Heart right ventricle (tissue), 16 donors: ENCODE measurements around the gene MTHFSD. TPM values are rescaled to one million over a fixed set of nuclear protein-coding genes. Genes with fewer than 3 reads are reported as not detected.

Experiments used
- ATAC-seq, 8 donors: fragments of 200-7000 bp; cut with Tn5 transposase; one replicate each; pipeline ENCODE4 v1.9.1; 2020; ENCODE audit warnings: mild to moderate bottlenecking in 8 of 8, moderate library complexity in 8 of 8, moderate number of reproducible peaks in 1 of 8
- DNase-seq, 2 donors: peaks; one replicate each; pipeline ENCODE4 v3.0.0-alpha.2; 2020
- H3K27ac ChIP-seq, 10 donors: fragments of 200-600 bp; sonication (generic) in 2 of 10; one replicate each; pipeline versions ENCODE4 v1.5.0 to v1.8.0; 2020 to 2022; ENCODE audit warnings: mild to moderate bottlenecking in 3 of 10
- H3K27me3 ChIP-seq, 7 donors: fragments of 200-600 bp; one replicate each; pipeline ENCODE4 v1.8.0; 2021 to 2022; ENCODE audit warnings: mild to moderate bottlenecking in 2 of 7
- H3K36me3 ChIP-seq, 9 donors: fragments of 200-600 bp; sonication (generic) in 1 of 9; one replicate each; pipeline versions ENCODE4 v1.5.0 to v1.8.0; 2020 to 2022; ENCODE audit warnings: mild to moderate bottlenecking in 2 of 9
- H3K4me1 ChIP-seq, 9 donors: fragments of 200-600 bp; sonication (generic) in 1 of 9; one replicate each; pipeline versions ENCODE4 v1.5.0 to v1.8.0; 2020 to 2022; ENCODE audit warnings: mild to moderate bottlenecking in 4 of 9
- H3K4me3 ChIP-seq, 10 donors: fragments of 200-600 bp; sonication (generic) in 2 of 10; one replicate each; pipeline versions ENCODE4 v1.5.0 to v1.8.0; 2020 to 2022; ENCODE audit warnings: mild to moderate bottlenecking in 7 of 10, moderate library complexity in 2 of 10
- H3K9me3 ChIP-seq, 11 donors: fragments of 200-600 bp in 10 of 11; sonication (generic) in 2 of 11; one replicate each; pipeline versions ENCODE4 v1.5.0 to v1.8.0; 2013 to 2022; ENCODE audit warnings: mild to moderate bottlenecking in 2 of 11, control low read depth in 1 of 11, moderate library complexity in 1 of 11
- CTCF ChIP-seq, 9 donors: fragments of 200-600 bp; sonication (generic) in 2 of 9; IDR thresholded peaks; one replicate each; pipeline versions ENCODE4 v1.5.0 to v1.8.0; 2021 to 2022; ENCODE audit warnings: antibody characterized with exemption in 9 of 9, mild to moderate bottlenecking in 5 of 9, moderate library complexity in 1 of 9
- WGBS, 2 donors: extraction: QIAGEN DNeasy Blood & Tissue Kit; methylation state at CpG; one replicate each; pipeline ENCODE4 v1.1.7; 2013; ENCODE audit warnings: inconsistent platforms in 1 of 2; 5-methylcytosine and 5-hydroxymethylcytosine counted together
- intact Hi-C, 10 donors: fragments of 100-400 bp; cut with DNase I; formaldehyde crosslinking; loops; one replicate each; pipeline versions ENCODE4 v1.11.1 to v1.14.2; 2022
- polyA plus RNA-seq, 2 donors: library from polyadenylated mRNA; stranded (reverse); fragments of 200-250 nt; gene quantifications; one replicate each; pipeline ENCODE4 v1.2.3, GENCODE V29; 2013
- total RNA-seq, 10 donors: library from RNA; stranded (reverse); fragmentation: NEBNext Ultra II Directional in 3 of 10; extraction: Animal tissue kit (Norgen Biotek cat#: 25700) in 3 of 10; gene quantifications; one replicate each; pipeline versions ENCODE4 v1.2.1 to v1.2.4, GENCODE V29; 2021 to 2023
- donor health status: Arrhythmogenic right ventricular cardiomyopathy.
- donor health status: ischemic (EF 13 %, LVEDD 7.1; RV severe dilation, severe dysfunction).
- donor health status: healthy with polysubstance abuse.
- donor health status: DM: no; HTN: yes; CAD: no.
- donor health status: DM: no; HTN: no; CAD: no.
- donor health status: ischemic (EF 25% LVEDD 6.9; RV normal size, moderate dysfunction).
- donor health status: ischemic (EF 25% LVEDD 5.7; RV mildly dilated, moderate dysfunction).
- donor health status: healthy.
- donor health status: DM: yes; HTN: yes; CAD: no.
- donor health status: Ischemic cardiomyopathy.
- donor health status: ischemic (EF 35%, LVEDD 5.7; RV mildly dilated, moderate dysfunction).
- donor health status: nonischemic (EF 11% LVEDD 7.7; RV severe dilation, severe dysfunction).
- donor health status: DM: yes; HTN: yes; CAD: no.
- donor health status: PGD.
- donor health status: ischemic (EF 29% LVEDD 5.4; RV normal size, mild dysfunction).
- donor health status: nonischemic (EF 23%, LVEDD 6.1; RV moderate dilation, normal function).

MTHFSD gene
- total and polyA plus RNA-seq, 12 donors, result 5.1 to 13.1 (median 11.3) TPM

- TF ChIP-seq CTCF (IDR thresholded peaks at IDR 0.05), result no peak
- 3 to 4% methylated on average over 29 of the region's 29 CpGs for WGBS, 2 donors
- peaks cover 84 to 100% (median 100%) of the 10 kb centered on the region in 7 donors for H3K27me3 ChIP-seq
- ATAC-seq (no peak), DNase-seq (no peak)
- no peak overlapping the region for H3K27ac ChIP-seq
- H3K4me1 ChIP-seq, result peaks cover 4 to 26% (median 13%) of the 10 kb centered on the region in 9 donors
- intact Hi-C loops, result no loop called here
- H3K9me3 ChIP-seq, result no peaks in the 10 kb centered on the region
- no peak overlapping the region for H3K4me3 ChIP-seq
- H3K36me3 ChIP-seq, result no peaks in the 10 kb centered on the region
Measured at GRCh38 chr16:86498155-86498670, 56.8 kb downstream of the MTHFSD start.

GRCh38 chr16:86497551-86498021, 57.4 kb downstream of the MTHFSD start:
- Histone ChIP-seq H3K4me3 (no peak overlapping the region), H3K27ac (no peak overlapping the region), H3K4me1 (peaks cover 4 to 26% (median 13%) of the 10 kb centered on the region in 9 donors), H3K27me3 (peaks cover 79 to 100% (median 100%) of the 10 kb centered on the region in 7 donors), H3K9me3 (no peaks in the 10 kb centered on the region), H3K36me3 (no peaks in the 10 kb centered on the region)
- ATAC-seq, result no peak
- no peak for DNase-seq
- WGBS, 2 donors, result 2 to 5% methylated on average over 44 of the region's 44 CpGs
- intact Hi-C loops, result no loop called here
- TF ChIP-seq CTCF (IDR thresholded peaks at IDR 0.05), result no peak

GRCh38 chr16:86496929-86497461, 58.0 kb downstream of the MTHFSD start:
- no peak overlapping the region for H3K27ac ChIP-seq
- no peak for TF ChIP-seq CTCF (IDR thresholded peaks at IDR 0.05)
- peaks cover 4 to 26% (median 13%) of the 10 kb centered on the region in 9 donors for H3K4me1 ChIP-seq
- WGBS, 2 donors, result 2 to 3% methylated on average over 41 to 45 of the region's 45 CpGs
- no peaks in the 10 kb centered on the region for H3K36me3 ChIP-seq
- intact Hi-C loops, result no loop called here
- H3K27me3 ChIP-seq, result peaks cover 73 to 100% (median 100%) of the 10 kb centered on the region in 7 donors
- no peaks in the 10 kb centered on the region for H3K9me3 ChIP-seq
- no peak for ATAC-seq
- H3K4me3 ChIP-seq, result no peak overlapping the region
- no peak for DNase-seq

GRCh38 chr16:86496262-86496928, 58.6 kb downstream of the MTHFSD start:
- Histone ChIP-seq H3K27ac (no peak overlapping the region), H3K27me3 (peaks cover 69 to 100% (median 100%) of the 10 kb centered on the region in 7 donors), H3K4me3 (no peak overlapping the region), H3K36me3 (no peaks in the 10 kb centered on the region), H3K9me3 (no peaks in the 10 kb centered on the region), H3K4me1 (peaks cover 4 to 26% (median 13%) of the 10 kb centered on the region in 9 donors)
- DNase-seq (no peak), ATAC-seq (no peak)
- no peak for TF ChIP-seq CTCF (IDR thresholded peaks at IDR 0.05)
- WGBS, 2 donors, result 3 to 5% methylated on average over 34 of the region's 34 CpGs
- intact Hi-C loops, result no loop called here
